Breast epithelium (tissue), 4 donors: Measurements from ENCODE around the gene TRIM63. TPM values are rescaled to one million over a fixed set of nuclear protein-coding genes. Genes with fewer than 3 reads are reported as not detected.
A peak's percentile ranks its signal among the peaks of the same experiment; 100 is the strongest.

ENCODE experiments used
- DNase-seq, 2 donors: peaks; one replicate each; pipeline ENCODE4 v3.0.0-alpha.2; 2019; ENCODE audit warnings: low spot score in 2 of 2
- H3K27ac ChIP-seq, 2 donors: fragments of 200-600 bp; sonication (generic) in 1 of 2; one replicate each; pipeline ENCODE4 v1.5.1; 2016 to 2019; ENCODE audit warnings: mild to moderate bottlenecking in 1 of 2
- H3K27me3 ChIP-seq, 2 donors: fragments of 200-600 bp; sonication (generic) in 1 of 2; one replicate each; pipeline versions ENCODE4 v1.5.1 to v1.6.0; 2017 to 2019; ENCODE audit warnings: control low read depth in 1 of 2, mild to moderate bottlenecking in 1 of 2
- H3K36me3 ChIP-seq: fragments of 200-600 bp; one replicate; pipeline ENCODE4 v1.5.1; 2019
- H3K4me1 ChIP-seq, 2 donors: fragments of 200-600 bp; sonication (generic); one replicate each; pipeline ENCODE4 v1.5.1; 2016 to 2019; ENCODE audit warnings: control low read depth in 1 of 2
- H3K4me3 ChIP-seq, 3 donors: fragments of 200-600 bp; sonication (generic); 1 replicate in 2 of 3; 2 replicates in 1 of 3; pipeline ENCODE4 v1.5.1; 2016 to 2019; ENCODE audit warnings: mild to moderate bottlenecking in 3 of 3, moderate library complexity in 2 of 3
- H3K9me3 ChIP-seq, 2 donors: fragments of 200-600 bp; sonication (generic) in 1 of 2; one replicate each; pipeline ENCODE4 v1.5.1; 2016 to 2019; ENCODE audit warnings: control low read depth in 1 of 2
- POLR2A ChIP-seq: fragments of 450-650 bp; IDR thresholded peaks from one replicate; pipeline ENCODE4 v1.6.1; 2016; ENCODE audit warnings: antibody characterized with exemption, mild to moderate bottlenecking, moderate library complexity
- POLR2AphosphoS5 ChIP-seq, 3 donors: sonication (generic); formaldehyde crosslinking; IDR thresholded peaks; one replicate each; pipeline ENCODE4 v1.6.1; 2017; ENCODE audit warnings: antibody characterized with exemption in 3 of 3
- intact Hi-C: fragments of 100-400 bp; cut with DNase I; formaldehyde crosslinking; loops from one replicate; pipeline ENCODE4 v1.15.1; 2023; ENCODE audit warnings: low total_unique reads
- total RNA-seq, 3 donors: library from RNA; depleted of rRNA; stranded (reverse); fragments of >200 nt; gene quantifications; one replicate each; pipeline ENCODE4 v1.1.0, GENCODE V29; 2016
- TF ChIP-seq, protein P1 (sequence below), 3 donors: fragments of 450-650 bp; IDR thresholded peaks; one replicate each; pipeline ENCODE4 v1.5.1; 2016 to 2017; ENCODE audit warnings: antibody characterized with exemption in 3 of 3, mild to moderate bottlenecking in 3 of 3, moderate library complexity in 3 of 3

The TRIM63 gene
- total RNA-seq, 3 donors from 2014 or later, result 2.2 to 4.0 TPM; not detected in 1

GRCh38 chr1:26069941-26070295, 2.5 kb upstream of the TRIM63 start:
- Histone ChIP-seq H3K27me3 (no peaks in the 10 kb centered on the region), H3K4me3 (no peak overlapping the region), H3K4me1 (no peaks in the 10 kb centered on the region), H3K27ac (no peak overlapping the region), H3K36me3 (no peaks in the 10 kb centered on the region), H3K9me3 (no peaks in the 10 kb centered on the region)
- TF ChIP-seq POLR2AphosphoS5 (IDR thresholded peaks at IDR 0.05) (no peak), POLR2A (no peak)
- TF ChIP-seq, protein P1, sequence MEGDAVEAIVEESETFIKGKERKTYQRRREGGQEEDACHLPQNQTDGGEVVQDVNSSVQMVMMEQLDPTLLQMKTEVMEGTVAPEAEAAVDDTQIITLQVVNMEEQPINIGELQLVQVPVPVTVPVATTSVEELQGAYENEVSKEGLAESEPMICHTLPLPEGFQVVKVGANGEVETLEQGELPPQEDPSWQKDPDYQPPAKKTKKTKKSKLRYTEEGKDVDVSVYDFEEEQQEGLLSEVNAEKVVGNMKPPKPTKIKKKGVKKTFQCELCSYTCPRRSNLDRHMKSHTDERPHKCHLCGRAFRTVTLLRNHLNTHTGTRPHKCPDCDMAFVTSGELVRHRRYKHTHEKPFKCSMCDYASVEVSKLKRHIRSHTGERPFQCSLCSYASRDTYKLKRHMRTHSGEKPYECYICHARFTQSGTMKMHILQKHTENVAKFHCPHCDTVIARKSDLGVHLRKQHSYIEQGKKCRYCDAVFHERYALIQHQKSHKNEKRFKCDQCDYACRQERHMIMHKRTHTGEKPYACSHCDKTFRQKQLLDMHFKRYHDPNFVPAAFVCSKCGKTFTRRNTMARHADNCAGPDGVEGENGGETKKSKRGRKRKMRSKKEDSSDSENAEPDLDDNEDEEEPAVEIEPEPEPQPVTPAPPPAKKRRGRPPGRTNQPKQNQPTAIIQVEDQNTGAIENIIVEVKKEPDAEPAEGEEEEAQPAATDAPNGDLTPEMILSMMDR (IDR thresholded peaks at IDR 0.05), result no peak
- no peak for DNase-seq
- intact Hi-C loops, result no loop called here

DNA sequence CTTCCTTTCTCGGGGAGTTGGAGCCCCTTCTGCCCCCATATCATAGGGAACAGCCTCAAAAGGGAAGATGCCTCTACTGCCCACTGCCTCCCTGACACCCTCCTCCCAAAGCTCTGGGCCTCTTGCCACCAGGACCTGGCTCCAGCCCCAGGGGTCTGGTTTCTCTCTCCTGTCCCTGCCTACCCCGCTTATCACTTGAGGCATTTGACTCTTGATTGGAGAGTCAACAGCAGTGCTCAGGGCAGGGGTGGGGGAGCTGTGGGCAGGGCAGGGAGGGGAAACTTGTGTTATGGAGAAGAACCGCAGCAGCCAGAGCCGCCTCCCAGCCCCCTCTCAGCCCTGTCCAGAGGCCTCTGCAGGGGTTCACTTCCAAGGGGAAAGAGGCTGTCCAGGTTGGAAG, 573 bp downstream of the TRIM63 start:
- H3K4me1 ChIP-seq, result no peaks in the 10 kb centered on the region
- TF ChIP-seq, protein P1 (IDR thresholded peaks at IDR 0.05), result no peak
- TF ChIP-seq POLR2A (no peak), POLR2AphosphoS5 (IDR thresholded peaks at IDR 0.05) (no peak)

GRCh38 chr1:26066160-26066559, 1.3 kb downstream of the TRIM63 start:
- intact Hi-C loops, result no loop called here
- no peak for DNase-seq
- H3K36me3 ChIP-seq, result no peaks in the 10 kb centered on the region
- H3K27ac ChIP-seq, result no peak overlapping the region
- no peaks in the 10 kb centered on the region for H3K27me3 ChIP-seq
- H3K9me3 ChIP-seq, result no peaks in the 10 kb centered on the region
- no peaks in the 10 kb centered on the region for H3K4me1 ChIP-seq
- no peak overlapping the region for H3K4me3 ChIP-seq
- TF ChIP-seq POLR2AphosphoS5 (IDR thresholded peaks at IDR 0.05) (no peak), POLR2A (no peak)
- TF ChIP-seq, protein P1 (IDR thresholded peaks at IDR 0.05), result no peak

More for the DNA sequence above, 573 bp downstream of the TRIM63 start:
- Histone ChIP-seq H3K9me3 (no peaks in the 10 kb centered on the region), H3K27ac (no peak overlapping the region), H3K27me3 (no peaks in the 10 kb centered on the region), H3K4me3 (peak overlapping the region in 1 of 3 donors; percentile 5), H3K36me3 (no peaks in the 10 kb centered on the region)
- intact Hi-C loops, result no loop called here
- no peak for DNase-seq

GRCh38 chr1:26064553-26064952, 2.9 kb downstream of the TRIM63 start:
- Histone ChIP-seq H3K9me3 (no peaks in the 10 kb centered on the region), H3K27ac (no peak overlapping the region), H3K4me1 (no peaks in the 10 kb centered on the region), H3K4me3 (no peak overlapping the region), H3K36me3 (no peaks in the 10 kb centered on the region), H3K27me3 (no peaks in the 10 kb centered on the region)
- TF ChIP-seq, protein P1 (IDR thresholded peaks at IDR 0.05), result no peak
- no peak for TF ChIP-seq POLR2AphosphoS5 (IDR thresholded peaks at IDR 0.05)
- no peak for TF ChIP-seq POLR2A
- intact Hi-C loops, result no loop called here
- no peak for DNase-seq

GRCh38 chr1:26060832-26061574, 6.4 kb downstream of the TRIM63 start:
- Histone ChIP-seq H3K4me1 (no peaks in the 10 kb centered on the region), H3K27me3 (no peaks in the 10 kb centered on the region), H3K27ac (no peak overlapping the region), H3K9me3 (no peaks in the 10 kb centered on the region), H3K4me3 (no peak overlapping the region), H3K36me3 (no peaks in the 10 kb centered on the region)
- TF ChIP-seq, protein P1 (IDR thresholded peaks at IDR 0.05), result no peak
- TF ChIP-seq POLR2AphosphoS5 (IDR thresholded peaks at IDR 0.05), result no peak
- no peak for TF ChIP-seq POLR2A
- no peak for DNase-seq
- intact Hi-C loops, result no loop called here
